Activated T-helper 2 cell treated with anti-CD3 and anti-CD28 coated beads, Interferon-gamma antibody, Interleukin-2, Interleukin-4, amounts not matched to agents 10 μg/mL and 5 μg/mL and 100 μg/mL, durations not matched to agents 14 hours and 24 hours and 36 hours (primary cell): ENCODE data around the gene ARFGEF2. TPM values are rescaled to one million over a fixed set of nuclear protein-coding genes. Genes with fewer than 3 reads are reported as not detected.
"Not testable (repeated sequence)": the region's sequence is repeated elsewhere in the genome, so short reads cannot be mapped to it uniquely, and the experiment has no call there.

Experiments used
- DNase-seq: peaks from one replicate; pipeline ENCODE4 v3.0.0; 2021; ENCODE audit warnings: low spot score
- H3K27ac Mint-ChIP-seq: one replicate; pipeline ENCODE4 v1.8.0; 2021; ENCODE audit warnings: mixed read lengths
- H3K27me3 Mint-ChIP-seq: one replicate; pipeline ENCODE4 v1.8.0; 2021; ENCODE audit warnings: low read depth, mixed read lengths
- H3K36me3 Mint-ChIP-seq: one replicate; pipeline ENCODE4 v1.8.0; 2021; ENCODE audit warnings: low read depth, mixed read lengths
- H3K4me1 Mint-ChIP-seq: one replicate; pipeline ENCODE4 v1.8.0; 2021; ENCODE audit warnings: low read depth, mixed read lengths
- H3K4me3 Mint-ChIP-seq: one replicate; pipeline ENCODE4 v1.8.0; 2021; ENCODE audit warnings: low read depth, mild to moderate bottlenecking, moderate library complexity, mixed read lengths
- H3K9me3 Mint-ChIP-seq: one replicate; pipeline ENCODE4 v1.8.0; 2021; ENCODE audit warnings: mixed read lengths
- intact Hi-C: fragments of 100-400 bp; cut with micrococcal nuclease; formaldehyde crosslinking; loops from one replicate; pipeline ENCODE4 v1.15.1; 2023
- total RNA-seq: library from RNA; stranded (reverse); gene quantifications from 2 replicates; pipeline ENCODE4 v1.2.3, GENCODE V29; 2022

ARFGEF2 gene
- total RNA-seq, 1 donor from 2014 or later = 31.8 TPM

DNA sequence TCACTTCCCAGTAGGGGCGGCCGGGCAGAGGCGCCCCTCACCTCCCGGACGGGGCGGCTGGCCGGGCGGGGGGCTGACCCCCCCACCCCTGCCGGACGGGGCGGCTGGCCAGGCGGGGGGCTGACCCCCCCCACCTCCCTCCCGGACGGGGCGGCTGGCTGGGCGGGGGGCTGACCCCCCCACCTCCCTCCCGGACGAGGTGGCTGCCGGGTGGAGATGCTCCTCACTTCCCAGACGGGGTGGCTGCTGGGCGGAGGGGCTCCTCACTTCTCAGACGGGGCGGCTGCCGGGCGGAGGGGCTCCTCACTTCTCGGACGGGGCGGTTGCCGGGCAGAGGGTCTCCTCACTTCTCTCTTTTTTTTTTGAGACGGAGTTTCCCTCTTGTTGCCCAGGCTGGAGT lies 14.7 kb downstream of the ARFGEF2 start:
- H3K27me3 Mint-ChIP-seq, H3K4me3 Mint-ChIP-seq, H3K27ac Mint-ChIP-seq, H3K36me3 Mint-ChIP-seq, H3K9me3 Mint-ChIP-seq, intact Hi-C loops, DNase-seq: not testable (repeated sequence)
- H3K4me1 Mint-ChIP-seq = peaks cover 14% of the 10 kb centered on the region

DNA sequence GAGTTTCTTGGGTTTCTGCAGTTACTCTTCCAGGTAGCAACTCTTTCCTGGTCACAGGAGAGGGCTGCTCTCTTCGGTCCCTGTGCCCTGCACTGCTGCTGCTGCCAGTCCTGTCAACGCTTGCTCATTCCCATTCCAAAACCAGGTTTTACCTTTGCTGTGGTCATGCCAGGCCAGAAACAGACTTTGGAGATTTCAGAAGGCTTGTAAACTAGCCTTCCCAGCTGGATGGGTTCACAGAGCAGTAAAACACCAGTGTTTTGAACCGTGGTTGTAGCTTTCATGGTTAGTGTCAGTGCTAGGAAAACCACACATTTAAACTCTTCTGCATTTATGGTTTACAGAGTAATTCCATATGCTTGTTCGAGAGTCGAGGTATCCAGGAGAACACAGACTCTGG lies 16.2 kb downstream of the ARFGEF2 start:
- intact Hi-C loops = no loop called here
- peaks cover 14% of the 10 kb centered on the region for H3K4me1 Mint-ChIP-seq
- H3K4me3 Mint-ChIP-seq = no peak overlapping the region
- no peak overlapping the region for H3K27ac Mint-ChIP-seq
- no peaks in the 10 kb centered on the region for H3K9me3 Mint-ChIP-seq
- DNase-seq = no peak
- H3K27me3 Mint-ChIP-seq = no peaks in the 10 kb centered on the region
- H3K36me3 Mint-ChIP-seq = peaks cover 8% of the 10 kb centered on the region

DNA sequence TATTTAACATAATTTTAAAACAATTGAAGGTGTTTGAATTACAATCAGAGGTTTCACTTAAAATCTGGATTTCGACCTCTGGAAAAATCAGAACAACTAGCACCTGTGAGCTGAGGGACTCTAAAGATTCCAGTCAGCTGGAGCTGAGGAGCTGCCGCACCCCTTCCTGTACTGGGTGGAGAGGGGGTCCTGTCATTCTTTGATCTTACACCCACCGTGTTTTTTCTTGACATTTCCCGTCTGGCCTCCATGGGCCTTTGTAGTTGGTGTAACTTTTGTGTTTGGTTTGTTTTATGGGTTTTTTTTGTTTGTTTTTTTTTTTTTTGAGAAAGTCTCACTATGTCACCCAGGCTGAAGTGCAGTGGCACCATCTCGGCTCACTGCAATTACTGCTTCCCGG lies 17.2 kb downstream of the ARFGEF2 start:
- intact Hi-C loops = no loop called here
- no peak for DNase-seq
- no peak overlapping the region for H3K27ac Mint-ChIP-seq
- peaks cover 12% of the 10 kb centered on the region for H3K4me1 Mint-ChIP-seq
- H3K4me3 Mint-ChIP-seq = no peak overlapping the region
- peaks cover 14% of the 10 kb centered on the region for H3K36me3 Mint-ChIP-seq
- H3K9me3 Mint-ChIP-seq = no peaks in the 10 kb centered on the region
- no peaks in the 10 kb centered on the region for H3K27me3 Mint-ChIP-seq

DNA sequence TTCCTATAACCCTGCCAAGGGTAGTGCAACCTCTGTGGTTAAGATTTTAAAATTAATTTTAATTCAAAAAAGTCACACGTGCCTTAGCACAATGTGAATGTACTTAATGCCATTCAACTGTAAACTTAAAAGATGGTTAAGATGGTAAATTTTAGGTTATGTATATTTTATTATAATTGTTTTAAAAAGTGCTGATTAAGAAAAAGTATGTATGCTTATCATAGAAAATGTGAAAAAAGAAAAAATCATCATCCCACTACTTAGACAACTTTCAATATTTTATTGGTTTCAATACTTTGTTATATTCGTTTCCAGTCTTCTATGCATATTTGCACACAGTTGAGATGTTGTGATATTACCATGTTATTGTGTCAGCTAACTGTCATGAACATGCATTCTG lies 18.7 kb downstream of the ARFGEF2 start:
- Mint-ChIP-seq H3K9me3 (no peaks in the 10 kb centered on the region), H3K27ac (no peak overlapping the region), H3K4me1 (peaks cover 5% of the 10 kb centered on the region), H3K36me3 (peaks cover 17% of the 10 kb centered on the region), H3K4me3 (no peak overlapping the region), H3K27me3 (no peaks in the 10 kb centered on the region)
- intact Hi-C loops = no loop called here
- no peak for DNase-seq

DNA sequence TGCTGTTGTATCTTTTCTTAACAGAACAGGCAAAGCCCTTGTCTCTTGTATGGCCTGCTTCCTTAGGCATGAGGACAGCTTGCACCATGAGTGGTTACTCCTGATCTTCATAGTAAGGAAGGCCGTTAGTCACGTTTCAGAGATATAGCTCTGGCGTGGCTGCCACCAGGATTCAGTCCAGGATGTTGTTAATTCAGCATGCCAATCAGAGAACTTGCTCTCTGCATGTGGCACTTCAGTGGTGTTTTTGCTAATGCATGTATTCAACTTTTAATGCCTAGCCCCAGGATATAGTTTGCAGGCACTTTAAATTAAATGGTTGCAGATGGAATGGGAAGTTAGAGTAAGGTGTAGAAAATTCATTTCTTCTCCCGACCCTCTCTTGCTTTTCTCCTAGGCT lies 20.0 kb downstream of the ARFGEF2 start:
- Mint-ChIP-seq H3K27me3 (no peaks in the 10 kb centered on the region), H3K4me3 (no peak overlapping the region), H3K36me3 (peaks cover 17% of the 10 kb centered on the region), H3K4me1 (peaks cover 5% of the 10 kb centered on the region), H3K27ac (no peak overlapping the region), H3K9me3 (no peaks in the 10 kb centered on the region)
- intact Hi-C loops = no loop called here
- no peak for DNase-seq

DNA sequence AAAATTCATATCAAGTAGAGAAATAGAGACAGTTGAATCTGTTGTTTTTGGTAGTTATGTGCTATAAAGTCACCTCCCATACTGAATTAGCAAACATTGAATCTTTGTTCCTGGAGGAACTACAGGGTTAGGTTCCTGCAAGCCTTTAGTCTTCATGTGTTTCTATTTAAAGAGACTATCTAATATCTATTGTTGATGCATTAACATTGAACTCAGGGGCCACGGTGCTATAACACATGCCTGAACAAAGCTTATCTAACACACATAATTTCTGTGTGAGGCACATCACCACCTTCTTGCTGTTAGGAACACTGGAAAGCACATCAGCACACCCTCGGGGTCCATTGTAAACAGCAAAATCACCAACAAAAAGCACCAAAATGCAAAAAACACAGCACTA lies 21.2 kb downstream of the ARFGEF2 start:
- intact Hi-C loops = no loop called here
- Mint-ChIP-seq H3K27me3 (no peaks in the 10 kb centered on the region), H3K9me3 (no peaks in the 10 kb centered on the region), H3K27ac (no peak overlapping the region), H3K4me1 (peaks cover 5% of the 10 kb centered on the region), H3K36me3 (peaks cover 17% of the 10 kb centered on the region), H3K4me3 (no peak overlapping the region)
- DNase-seq = no peak

DNA sequence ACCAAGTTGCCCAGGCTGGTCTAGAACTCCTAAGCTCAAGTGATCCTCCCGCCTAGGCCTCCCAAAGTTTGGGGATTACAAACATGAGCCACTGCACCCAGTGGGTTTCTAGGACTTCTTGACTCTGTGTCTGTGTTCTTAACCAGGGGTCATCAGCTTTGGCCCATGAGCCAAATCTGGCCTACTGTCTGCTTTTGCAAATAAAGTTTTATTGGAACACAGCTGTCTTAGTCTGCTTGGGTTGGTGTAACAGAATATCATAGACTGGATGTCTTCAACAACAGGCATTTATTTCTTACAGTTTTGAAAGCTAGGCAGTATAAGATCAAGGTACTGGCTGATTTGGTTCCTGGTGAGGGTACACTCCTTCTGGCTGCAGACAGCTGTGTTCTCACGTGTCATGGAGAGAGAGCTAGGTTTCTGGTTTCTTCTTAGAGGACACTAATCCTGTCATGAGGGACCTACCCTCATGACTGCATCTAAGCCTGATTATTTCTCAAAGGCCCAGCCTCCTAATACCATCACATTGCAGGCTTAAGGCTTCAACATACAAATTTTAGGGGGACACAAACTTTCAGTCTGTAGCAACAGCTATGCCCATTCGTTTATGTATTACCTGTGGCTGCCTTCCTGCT lies 23.3 kb downstream of the ARFGEF2 start:
- H3K27ac Mint-ChIP-seq = no peak overlapping the region
- intact Hi-C loops = no loop called here

DNA sequence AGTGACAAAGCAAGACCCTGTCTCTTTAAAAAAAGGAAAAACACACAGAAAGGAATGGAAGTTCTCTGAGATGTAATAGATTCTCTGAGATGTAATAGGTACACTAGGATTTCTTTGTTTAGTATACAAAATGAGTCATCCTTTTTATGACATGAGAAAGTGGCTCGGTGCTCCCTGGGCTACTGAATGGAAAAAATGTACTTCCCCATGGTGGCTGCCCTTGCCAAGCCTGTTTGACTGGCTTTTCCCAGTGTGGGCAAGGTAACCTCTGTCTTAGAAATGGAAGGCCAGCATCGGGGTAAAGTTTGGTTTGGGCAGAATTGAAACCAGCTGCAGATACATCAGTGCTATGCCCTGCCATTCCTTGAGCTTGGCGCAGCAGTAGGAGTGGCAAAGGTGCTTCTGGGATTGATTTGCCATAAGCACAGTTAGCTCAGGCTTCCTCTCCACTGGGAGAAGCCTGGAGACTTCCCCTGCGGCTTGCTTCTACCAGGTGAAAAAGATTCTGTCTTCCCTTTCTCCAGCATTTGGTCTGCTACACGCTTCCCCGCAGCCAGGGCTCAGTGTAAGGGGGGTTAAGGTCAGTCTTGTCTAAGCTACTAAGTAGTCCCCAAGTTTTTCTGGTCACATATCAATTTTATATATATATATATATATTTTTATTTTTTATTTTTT lies 24.5 kb downstream of the ARFGEF2 start:
- no peaks in the 10 kb centered on the region for H3K9me3 Mint-ChIP-seq
- no peak for DNase-seq
- no peaks in the 10 kb centered on the region for H3K27me3 Mint-ChIP-seq
- intact Hi-C loops = no loop called here
- H3K36me3 Mint-ChIP-seq = peaks cover 22% of the 10 kb centered on the region
- no peaks in the 10 kb centered on the region for H3K4me1 Mint-ChIP-seq
- H3K4me3 Mint-ChIP-seq = no peak overlapping the region
- no peak overlapping the region for H3K27ac Mint-ChIP-seq

More for the DNA sequence above, 23.3 kb downstream of the ARFGEF2 start:
- DNase-seq = no peak
- Mint-ChIP-seq H3K4me3 (no peak overlapping the region), H3K27me3 (no peaks in the 10 kb centered on the region), H3K4me1 (peaks cover 1% of the 10 kb centered on the region), H3K9me3 (no peaks in the 10 kb centered on the region), H3K36me3 (peaks cover 20% of the 10 kb centered on the region)

DNA sequence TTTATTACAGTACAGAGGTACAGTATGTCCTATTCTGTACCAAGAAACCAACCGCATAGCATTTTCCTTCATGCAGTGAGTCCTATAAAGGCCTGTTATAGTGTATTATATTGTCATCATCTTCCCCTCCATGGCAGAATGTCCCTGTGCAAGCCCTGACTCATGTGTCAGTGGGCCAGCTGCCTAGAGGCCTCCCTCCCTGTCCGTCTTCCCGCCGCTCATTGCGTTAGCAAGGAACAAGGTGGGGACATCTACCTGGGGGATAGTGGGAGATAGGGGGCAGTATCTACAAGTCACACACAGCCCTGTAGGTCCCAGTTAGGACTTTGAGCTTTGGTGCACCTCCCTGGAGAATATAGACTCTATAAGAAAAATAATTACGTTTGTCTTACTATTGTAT lies 27.1 kb downstream of the ARFGEF2 start:
- Mint-ChIP-seq H3K27me3 (no peaks in the 10 kb centered on the region), H3K4me1 (no peaks in the 10 kb centered on the region), H3K27ac (no peak overlapping the region), H3K9me3 (no peaks in the 10 kb centered on the region), H3K36me3 (peaks cover 28% of the 10 kb centered on the region), H3K4me3 (no peak overlapping the region)
- DNase-seq = no peak
- intact Hi-C loops = no loop called here

DNA sequence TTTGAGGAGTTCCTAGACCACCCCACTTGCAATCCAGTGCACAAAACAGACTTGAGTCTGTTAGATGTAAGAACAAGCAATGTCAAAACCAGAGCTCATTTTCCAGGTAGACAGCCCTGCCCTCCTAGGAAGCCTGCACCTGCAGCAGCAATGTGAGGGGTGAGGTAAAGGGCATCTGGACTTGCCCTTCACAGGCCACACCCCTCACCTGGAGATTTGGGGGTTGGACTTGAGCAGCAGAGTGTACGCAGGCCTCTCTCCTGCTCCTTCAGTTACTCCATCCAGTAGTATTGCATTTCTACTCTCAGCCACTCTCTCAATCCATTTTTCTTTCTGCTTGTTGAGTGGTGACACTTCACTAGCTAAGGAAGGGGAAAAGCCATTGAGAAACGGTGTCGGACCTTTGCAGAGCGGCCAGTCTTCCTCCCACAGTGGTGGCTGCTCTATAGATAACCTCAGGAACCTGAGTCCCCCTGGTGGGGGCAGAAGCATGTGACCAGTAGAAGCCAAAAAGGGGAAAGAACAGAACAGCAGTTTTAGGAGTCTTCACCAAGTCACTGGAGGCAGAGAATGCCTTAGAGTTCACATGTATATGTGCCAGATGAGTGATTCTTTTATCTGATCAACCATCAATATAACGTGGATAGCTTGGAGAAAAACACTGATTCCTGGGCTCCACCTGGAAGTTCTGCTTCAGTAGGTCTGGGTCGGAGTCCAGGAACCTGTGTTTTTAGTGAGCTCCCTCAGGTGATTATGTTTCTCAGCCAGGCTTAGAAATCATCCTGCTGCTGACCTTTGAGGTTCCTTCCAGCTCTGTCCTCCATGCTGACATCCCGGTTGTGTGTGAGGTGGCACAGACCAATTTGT lies 28.0 kb downstream of the ARFGEF2 start:
- H3K36me3 Mint-ChIP-seq = peaks cover 30% of the 10 kb centered on the region
- no peaks in the 10 kb centered on the region for H3K9me3 Mint-ChIP-seq
- H3K4me3 Mint-ChIP-seq = no peak overlapping the region
- H3K27me3 Mint-ChIP-seq = no peaks in the 10 kb centered on the region
- no peak for DNase-seq
- intact Hi-C loops = no loop called here
- no peaks in the 10 kb centered on the region for H3K4me1 Mint-ChIP-seq
- H3K27ac Mint-ChIP-seq = no peak overlapping the region

DNA sequence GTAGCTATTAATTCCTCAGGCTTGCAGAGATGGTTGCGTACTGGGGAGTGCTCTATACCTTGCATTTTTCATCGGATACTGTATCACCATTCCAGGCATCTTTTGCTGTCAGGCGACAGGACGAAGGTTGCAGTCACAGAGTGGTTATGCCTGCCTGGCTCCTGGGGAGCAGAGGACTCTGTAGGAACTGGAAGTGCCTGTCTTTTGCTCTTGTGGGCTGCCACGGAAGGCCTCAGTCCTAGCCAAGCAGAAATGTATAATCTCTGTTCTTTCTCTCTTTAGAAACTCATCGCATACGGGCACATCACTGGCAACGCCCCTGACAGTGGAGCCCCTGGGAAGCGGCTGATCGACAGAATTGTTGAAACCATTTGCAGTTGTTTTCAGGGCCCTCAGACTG lies 29.5 kb downstream of the ARFGEF2 start:
- H3K4me1 Mint-ChIP-seq = no peaks in the 10 kb centered on the region
- intact Hi-C loops = no loop called here
- H3K4me3 Mint-ChIP-seq = no peak overlapping the region
- no peak for DNase-seq
- no peaks in the 10 kb centered on the region for H3K27me3 Mint-ChIP-seq
- no peak overlapping the region for H3K27ac Mint-ChIP-seq
- H3K36me3 Mint-ChIP-seq = peaks cover 40% of the 10 kb centered on the region
- no peaks in the 10 kb centered on the region for H3K9me3 Mint-ChIP-seq

DNA sequence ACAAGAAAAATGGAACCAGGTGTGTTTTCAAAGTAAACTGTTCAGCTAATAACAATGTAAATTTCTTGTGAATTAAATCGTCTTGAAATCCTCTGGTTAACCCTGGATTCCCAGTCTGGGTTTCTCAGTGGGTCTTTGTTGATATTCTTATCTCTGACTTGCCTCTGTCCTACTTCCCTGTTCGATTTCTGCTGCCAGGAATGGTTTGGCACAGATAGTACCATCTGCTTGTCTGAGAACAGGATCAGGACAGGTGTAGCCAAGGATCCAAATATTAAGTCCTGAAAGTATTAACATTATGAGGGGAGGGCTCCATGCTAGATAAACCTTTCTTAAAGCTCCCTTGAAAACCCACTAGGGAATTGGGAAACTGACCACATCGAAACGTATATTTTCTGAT lies 30.1 kb downstream of the ARFGEF2 start:
- Mint-ChIP-seq H3K9me3 (no peaks in the 10 kb centered on the region), H3K4me1 (no peaks in the 10 kb centered on the region), H3K4me3 (no peak overlapping the region), H3K27ac (no peak overlapping the region), H3K36me3 (peaks cover 43% of the 10 kb centered on the region), H3K27me3 (no peaks in the 10 kb centered on the region)
- DNase-seq = no peak
- intact Hi-C loops = no loop called here

DNA sequence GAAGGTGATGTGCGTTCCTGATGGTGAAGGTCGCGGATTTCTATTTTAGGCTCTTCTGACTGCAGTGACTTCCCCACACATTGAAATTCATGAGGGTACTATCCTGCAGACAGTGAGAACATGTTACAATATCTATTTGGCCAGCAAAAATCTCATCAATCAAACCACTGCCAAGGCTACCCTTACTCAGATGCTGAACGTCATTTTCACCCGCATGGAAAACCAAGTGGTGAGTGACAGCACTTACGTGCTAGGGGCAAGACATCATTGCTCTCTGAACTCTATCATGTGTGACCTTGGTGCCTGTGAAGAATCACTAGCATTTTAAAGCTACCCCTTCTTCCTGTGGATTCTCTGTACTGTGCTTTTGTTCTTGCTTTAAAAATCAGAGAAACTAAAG lies 31.1 kb downstream of the ARFGEF2 start:
- H3K27me3 Mint-ChIP-seq = no peaks in the 10 kb centered on the region
- no peaks in the 10 kb centered on the region for H3K4me1 Mint-ChIP-seq
- DNase-seq = no peak
- no peaks in the 10 kb centered on the region for H3K9me3 Mint-ChIP-seq
- peaks cover 53% of the 10 kb centered on the region for H3K36me3 Mint-ChIP-seq
- intact Hi-C loops = no loop called here
- no peak overlapping the region for H3K4me3 Mint-ChIP-seq
- no peak overlapping the region for H3K27ac Mint-ChIP-seq
